GM12878 (cell line): Measurements from ENCODE around the gene OR5K1. TPM values are rescaled to one million over a fixed set of nuclear protein-coding genes. Genes with fewer than 3 reads are reported as not detected.

Experiments
- ATAC-seq: fragments of 200-7000 bp; cut with Tn5 transposase; 3 replicates; pipeline ENCODE4 v1.9.1; 2020; ENCODE audit warnings: mild to moderate bottlenecking, moderate library complexity
- BruUV-seq: library from RNA; stranded (reverse); fragments of 400-500 nt; replicated peaks from 2 replicates; lab custom pipeline; 2021; lab: Mats Ljungman, UMichigan
- CTCF ChIA-PET: fragments of 300-600 bp; sonication (Branson Sonifier 250); formaldehyde crosslinking; extraction: SDS; loops from one replicate; lab custom pipeline; 2021; ENCODE audit warnings: inconsistent platforms; lab: Yijun Ruan, JAX
- POLR2A ChIA-PET: fragments of 350-600 bp; formaldehyde crosslinking; extraction: SDS; loops from one replicate; lab custom pipeline; 2021; ENCODE audit warnings: inconsistent platforms; lab: Charles Lee
- RAD21 ChIA-PET: fragments of 300-600 bp; sonication (Branson Sonifier 250); formaldehyde crosslinking; loops from one replicate; lab custom pipeline; 2023; ENCODE audit warnings: antibody characterized with exemption; ENCODE audit not compliant: unreplicated experiment; lab: Charles Lee
- SMC1A ChIA-PET: fragments of 300-600 bp; sonication (Branson Sonifier 250); formaldehyde crosslinking; loops from one replicate; lab custom pipeline; 2023; ENCODE audit not compliant: unreplicated experiment, uncharacterized antibody; lab: Charles Lee
- DNase-seq: peaks from one replicate; pipeline ENCODE4 v3.0.0-alpha.2; 2011; ENCODE audit warnings: low read depth, low spot score
- FAIRE-seq: peaks from 3 replicates; lab custom pipeline; 2011; peaks lifted over from hg19 to GRCh38; lab: Jason Lieb, UNC
- H2AFZ ChIP-seq: 2 replicates; pipeline ENCODE4 v1.6.0; 2011; ENCODE audit warnings: low read depth, low read length, control low read depth; ENCODE audit not compliant: control insufficient read depth
- H3K27ac ChIP-seq: 2 replicates; pipeline ENCODE4 v1.5.1; 2011; ENCODE audit warnings: control low read depth; ENCODE audit not compliant: control insufficient read depth, insufficient read depth
- H3K27me3 ChIP-seq, 2 experiments: replicated peaks in 1 of 2; 2 replicates each; pipeline versions ENCODE4 v1.6.0 to v1.6.1; 2011; ENCODE audit warnings: low read length in 1 of 2; ENCODE audit not compliant: control insufficient read depth in 2 of 2, insufficient read depth in 2 of 2
- H3K36me3 ChIP-seq, 2 experiments: 2 replicates each; pipeline ENCODE4 v1.5.1; 2011; ENCODE audit warnings: low read length in 1 of 2; ENCODE audit not compliant: control insufficient read depth in 2 of 2, insufficient read depth in 2 of 2
- H3K4me1 ChIP-seq: 2 replicates; pipeline ENCODE4 v1.6.1; 2011; ENCODE audit warnings: mild to moderate bottlenecking, low read length, moderate library complexity, mixed read lengths; ENCODE audit not compliant: control insufficient read depth, insufficient read depth
- H3K4me2 ChIP-seq: 2 replicates; pipeline ENCODE4 v1.6.0; 2011; ENCODE audit warnings: control low read depth; ENCODE audit not compliant: control insufficient read depth, insufficient read depth
- H3K4me3 ChIP-seq: fragments of 200-600 bp; sonication (generic); 2 replicates; pipeline ENCODE4 v1.5.1; 2016
- H3K79me2 ChIP-seq: 2 replicates; pipeline ENCODE4 v1.6.0; 2011; ENCODE audit warnings: low read length; ENCODE audit not compliant: control insufficient read depth, insufficient read depth
- H3K9ac ChIP-seq: 2 replicates; pipeline ENCODE4 v1.8.0; 2011; ENCODE audit warnings: low read length, control low read depth, mixed read lengths; ENCODE audit not compliant: control insufficient read depth, insufficient read depth
- H3K9me3 ChIP-seq: replicated peaks from 3 replicates; pipeline ENCODE4 v1.5.1; 2011; ENCODE audit warnings: mild to moderate bottlenecking, low read length; ENCODE audit not compliant: control insufficient read depth, insufficient read depth
- H4K20me1 ChIP-seq: 2 replicates; pipeline ENCODE4 v1.6.0; 2011; ENCODE audit not compliant: control insufficient read depth, insufficient read depth
- CHD2 ChIP-seq: IDR thresholded peaks from 2 replicates; pipeline ENCODE4 v1.6.1; 2011; ENCODE audit warnings: low read depth, low read length, improper control_type of control experiment, borderline replicate concordance
- E2F8 ChIP-seq: fragments of 450-650 bp; IDR thresholded peaks from 2 replicates; pipeline ENCODE4 v1.6.1; 2018; ENCODE audit warnings: mild to moderate bottlenecking, low read depth, moderate library complexity; ENCODE audit not compliant: partially characterized antibody
- E4F1 ChIP-seq: fragments of 450-650 bp; IDR thresholded peaks from 2 replicates; pipeline ENCODE4 v1.6.1; 2018; ENCODE audit warnings: borderline replicate concordance, mild to moderate bottlenecking; ENCODE audit not compliant: partially characterized antibody
- EGR1 ChIP-seq, 2 experiments: IDR thresholded peaks; 1 replicate in 1 of 2; 2 replicates in 1 of 2; pipeline ENCODE4 v1.6.1; 2011 to 2012; ENCODE audit warnings: low read depth in 2 of 2, low read length in 2 of 2, borderline replicate concordance in 1 of 2, mild to moderate bottlenecking in 1 of 2, moderate library complexity in 1 of 2
- HDGF ChIP-seq: fragments of 450-650 bp; IDR thresholded peaks from 2 replicates; pipeline ENCODE4 v1.6.1; 2016; ENCODE audit warnings: antibody characterized with exemption
- JUNB ChIP-seq: IDR thresholded peaks from 2 replicates; pipeline ENCODE4 v1.6.1; 2016; ENCODE audit warnings: antibody characterized with exemption, mild to moderate bottlenecking
- NBN ChIP-seq: fragments of 450-650 bp; IDR thresholded peaks from 2 replicates; pipeline ENCODE4 v1.6.1; 2016
- PBX3 ChIP-seq: IDR thresholded peaks from 2 replicates; pipeline ENCODE4 v1.6.1; 2011; ENCODE audit warnings: mild to moderate bottlenecking, low read depth, low read length, moderate library complexity; ENCODE audit not compliant: insufficient replicate concordance
- USF2 ChIP-seq: IDR thresholded peaks from 2 replicates; pipeline ENCODE4 v1.6.1; 2011; ENCODE audit warnings: low read depth, low read length, improper control_type of control experiment, borderline replicate concordance
- WGBS: methylation state at CpG from one replicate; pipeline ENCODE4 v1.1.6; 2016; ENCODE audit warnings: low lambda C conversion rate; ENCODE audit not compliant: insufficient replicate concordance, insufficient coverage; ENCODE audit errors: missing lambda C conversion rate; 5-methylcytosine and 5-hydroxymethylcytosine counted together
- in situ Hi-C: fragments of 300-500 bp; cut with MboI; formaldehyde crosslinking; loops from 9 replicates; pipeline ENCODE4 v1.14.3; 2018; ENCODE audit warnings: mixed read lengths
- intact Hi-C: fragments of 100-400 bp; cut with micrococcal nuclease; formaldehyde crosslinking; loops from one replicate; pipeline ENCODE4 v1.14.2; 2022; ENCODE audit not compliant: unreplicated experiment
- polyA plus RNA-seq, 11 experiments: library from polyadenylated mRNA; depleted of rRNA in 4 of 11; unstranded in 6 of 11; stranded (reverse) in 5 of 11; fragments of >200 nt; fragmentation: Nextera tagmentation in 4 of 11; fragmentation: Illumina TruSeq in 1 of 11; extraction: Ambion mirVana in 4 of 11; extraction: Trizol in 1 of 11; gene quantifications; 1 replicate in 1 of 11; 2 replicates in 10 of 11; pipeline versions ENCODE4 v1.2.1 to v1.2.3, GENCODE V29; 2011 to 2016; ENCODE audit warnings: inconsistent platforms in 2 of 11, missing spikeins in 2 of 11, low read depth in 1 of 11
- total RNA-seq, 4 experiments: library from RNA; depleted of rRNA in 3 of 4; stranded (reverse); fragments of >200 nt in 3 of 4; fragmentation: Illumina TruSeq in 1 of 4; extraction: Trizol in 1 of 4; gene quantifications; 2 replicates each; pipeline versions ENCODE4 v1.2.1 to v1.2.3, GENCODE V29; 2013 to 2021

Gene OR5K1
- total and polyA plus RNA-seq, 10 of the 15 experiments (the other 5 are each of a cell fraction or from before 2014, with no cell fraction given), result 0.50 TPM; not detected in 9

- ChIA-PET POLR2A (no interaction called here), SMC1A (interaction anchor here (1.3 kb wide), 1 partner anchor 9 kb away, joined by 3 read pairs; no protein-coding TSS in a partner anchor), RAD21 (no interaction called here), CTCF (interaction anchor here (1.5 kb wide), 1 partner anchor 12 kb away, joined by 3 read pairs; no protein-coding TSS in a partner anchor)
- no peaks in the 10 kb centered on the region for H4K20me1 ChIP-seq
- in situ Hi-C loops, result no loop called here
- FAIRE-seq (no peak), DNase-seq (no peak), ATAC-seq (no peak)
- H3K4me1 ChIP-seq, result peaks cover 14% of the 10 kb centered on the region; the same call in 1 of the 2 replicates
- H3K27ac ChIP-seq, result no peak overlapping the region
- intact Hi-C loops, result no loop called here
- TF ChIP-seq NBN (no peak), EGR1 (IDR thresholded peaks at IDR 0.05; ENCODE audit: borderline replicate concordance in 1 of 2, low read depth in 2 of 2, low read length in 2 of 2) (no peak), CHD2 (no peak), JUNB (no peak), E2F8 (no peak), USF2 (no peak), E4F1 (no peak), PBX3 (no peak), HDGF (no peak)
- no TSS peak for BruUV-seq
- H2AFZ ChIP-seq, result no peak overlapping the region
- 97% methylated on average over 4 of the region's 4 CpGs for WGBS
- no peaks in the 10 kb centered on the region for H3K27me3 ChIP-seq
- no peaks in the 10 kb centered on the region for H3K79me2 ChIP-seq
- H3K9ac ChIP-seq, result no peak overlapping the region
- H3K36me3 ChIP-seq, result no peaks in the 10 kb centered on the region
- no peak overlapping the region for H3K4me2 ChIP-seq
- H3K4me3 ChIP-seq, result no peak overlapping the region
- H3K9me3 ChIP-seq, result no peaks in the 10 kb centered on the region; the same call in 2 of the 3 replicates
These were observed 12.6 kb upstream of the OR5K1 start for GRCh38 chr3:98450372-98450771.
